ENCODE data around the gene MED12L.

DNA sequence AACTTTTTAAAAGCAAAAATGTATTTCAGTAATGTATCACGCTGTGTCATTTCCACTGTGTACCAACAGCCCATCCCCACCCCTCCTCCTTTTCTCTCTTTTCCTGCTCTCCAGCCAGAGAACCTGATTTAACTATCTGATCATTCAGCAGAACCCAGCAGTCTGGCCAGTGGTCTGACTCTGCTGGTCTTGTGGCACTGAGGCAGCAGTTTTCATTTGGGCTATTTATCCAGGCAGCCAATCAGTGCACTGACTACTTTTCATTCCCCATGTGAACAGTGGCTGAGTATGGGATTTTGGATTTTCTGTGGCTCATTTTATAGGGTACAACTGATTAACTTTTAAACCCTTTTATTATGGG, 61.2 kb downstream of the MED12L start:
- TF ChIP-seq, protein P1, sequence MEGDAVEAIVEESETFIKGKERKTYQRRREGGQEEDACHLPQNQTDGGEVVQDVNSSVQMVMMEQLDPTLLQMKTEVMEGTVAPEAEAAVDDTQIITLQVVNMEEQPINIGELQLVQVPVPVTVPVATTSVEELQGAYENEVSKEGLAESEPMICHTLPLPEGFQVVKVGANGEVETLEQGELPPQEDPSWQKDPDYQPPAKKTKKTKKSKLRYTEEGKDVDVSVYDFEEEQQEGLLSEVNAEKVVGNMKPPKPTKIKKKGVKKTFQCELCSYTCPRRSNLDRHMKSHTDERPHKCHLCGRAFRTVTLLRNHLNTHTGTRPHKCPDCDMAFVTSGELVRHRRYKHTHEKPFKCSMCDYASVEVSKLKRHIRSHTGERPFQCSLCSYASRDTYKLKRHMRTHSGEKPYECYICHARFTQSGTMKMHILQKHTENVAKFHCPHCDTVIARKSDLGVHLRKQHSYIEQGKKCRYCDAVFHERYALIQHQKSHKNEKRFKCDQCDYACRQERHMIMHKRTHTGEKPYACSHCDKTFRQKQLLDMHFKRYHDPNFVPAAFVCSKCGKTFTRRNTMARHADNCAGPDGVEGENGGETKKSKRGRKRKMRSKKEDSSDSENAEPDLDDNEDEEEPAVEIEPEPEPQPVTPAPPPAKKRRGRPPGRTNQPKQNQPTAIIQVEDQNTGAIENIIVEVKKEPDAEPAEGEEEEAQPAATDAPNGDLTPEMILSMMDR (conservative IDR thresholded peaks at IDR 0.05; ENCODE audit: low read length): no peak
- no peak for TF ChIP-seq EZH2phosphoT487 (IDR thresholded peaks at IDR 0.05; ENCODE audit: borderline replicate concordance)

Measured in Loucy (cell line).